Cardiac fibroblast (primary cell): ENCODE results near the gene FSTL5.

Experiments used
- DNase-seq, 2 donors: peaks; one replicate each; pipeline versions ENCODE4 v3.0.0 to v3.0.0-alpha.2; 2010; ENCODE audit warnings: low read depth in 2 of 2
- H3K4me3 ChIP-seq, 2 donors: replicated peaks in 1 of 2; 1 replicate in 1 of 2; 2 replicates in 1 of 2; pipeline ENCODE4 v1.5.1; 2011; ENCODE audit warnings: low read depth in 2 of 2, low read length in 2 of 2, mild to moderate bottlenecking in 2 of 2, moderate library complexity in 1 of 2
- TF ChIP-seq, protein P1 (sequence below): IDR thresholded peaks from one replicate; pipeline ENCODE4 v1.5.1; 2011; ENCODE audit warnings: low read depth, mild to moderate bottlenecking, low read length, inconsistent platforms

The FSTL5 gene

GRCh38 chr4:161906836-161907589 lies 256.8 kb downstream of the FSTL5 start:
- TF ChIP-seq, protein P1, sequence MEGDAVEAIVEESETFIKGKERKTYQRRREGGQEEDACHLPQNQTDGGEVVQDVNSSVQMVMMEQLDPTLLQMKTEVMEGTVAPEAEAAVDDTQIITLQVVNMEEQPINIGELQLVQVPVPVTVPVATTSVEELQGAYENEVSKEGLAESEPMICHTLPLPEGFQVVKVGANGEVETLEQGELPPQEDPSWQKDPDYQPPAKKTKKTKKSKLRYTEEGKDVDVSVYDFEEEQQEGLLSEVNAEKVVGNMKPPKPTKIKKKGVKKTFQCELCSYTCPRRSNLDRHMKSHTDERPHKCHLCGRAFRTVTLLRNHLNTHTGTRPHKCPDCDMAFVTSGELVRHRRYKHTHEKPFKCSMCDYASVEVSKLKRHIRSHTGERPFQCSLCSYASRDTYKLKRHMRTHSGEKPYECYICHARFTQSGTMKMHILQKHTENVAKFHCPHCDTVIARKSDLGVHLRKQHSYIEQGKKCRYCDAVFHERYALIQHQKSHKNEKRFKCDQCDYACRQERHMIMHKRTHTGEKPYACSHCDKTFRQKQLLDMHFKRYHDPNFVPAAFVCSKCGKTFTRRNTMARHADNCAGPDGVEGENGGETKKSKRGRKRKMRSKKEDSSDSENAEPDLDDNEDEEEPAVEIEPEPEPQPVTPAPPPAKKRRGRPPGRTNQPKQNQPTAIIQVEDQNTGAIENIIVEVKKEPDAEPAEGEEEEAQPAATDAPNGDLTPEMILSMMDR: no peak

GRCh38 chr4:161900110-161900509 lies 263.7 kb downstream of the FSTL5 start:
- no peak overlapping the region for H3K4me3 ChIP-seq
- no peak for DNase-seq
- TF ChIP-seq, protein P1: no peak

More at GRCh38 chr4:161906836-161907589, 256.8 kb downstream of the FSTL5 start:
- DNase-seq: no peak
- no peak overlapping the region for H3K4me3 ChIP-seq

GRCh38 chr4:161894493-161895167 lies 269.2 kb downstream of the FSTL5 start:
- H3K4me3 ChIP-seq: no peak overlapping the region
- TF ChIP-seq, protein P1: no peak
- DNase-seq: no peak

- no peak for DNase-seq
- TF ChIP-seq, protein P1: no peak
- no peak overlapping the region for H3K4me3 ChIP-seq
Measured at GRCh38 chr4:161894014-161894413, 269.8 kb downstream of the FSTL5 start.

DNA sequence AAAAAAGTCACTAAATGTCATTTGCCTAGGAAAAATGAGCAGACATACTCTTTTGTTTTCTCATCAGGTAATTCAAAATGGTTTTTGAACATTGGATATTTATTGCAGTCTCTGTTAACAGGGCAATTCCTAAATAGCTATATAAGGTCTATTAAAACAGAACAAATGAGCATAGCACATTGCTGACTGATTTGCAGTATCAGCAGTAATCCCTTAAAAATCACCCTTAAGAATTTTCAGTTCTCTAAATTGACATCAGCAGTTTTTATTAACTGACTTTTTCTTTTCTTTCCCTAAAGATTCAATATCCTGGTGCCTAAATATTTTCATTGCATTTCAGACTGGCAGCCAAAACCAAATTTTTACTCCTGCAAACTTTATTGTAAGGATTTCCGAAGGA lies 270.2 kb downstream of the FSTL5 start:
- TF ChIP-seq, protein P1: no peak

DNA sequence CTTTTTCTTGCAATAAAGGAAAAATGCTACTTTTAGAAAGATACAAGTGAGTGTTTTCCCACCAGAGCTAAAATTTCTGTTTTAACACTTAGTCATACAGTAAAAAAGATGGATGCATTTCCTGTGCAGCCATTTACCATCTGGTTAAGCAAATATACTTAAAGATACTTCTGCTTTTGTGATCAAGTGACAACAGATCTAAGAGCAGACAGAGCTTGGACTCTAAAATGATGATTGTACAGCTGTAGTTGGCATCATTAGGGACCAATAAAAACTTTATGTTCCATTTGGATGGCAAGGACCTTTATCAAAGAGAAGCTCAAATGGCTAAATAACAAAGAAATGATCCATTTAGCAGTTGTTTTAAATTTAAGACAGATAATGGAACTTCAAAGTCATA lies 270.8 kb downstream of the FSTL5 start:
- no peak overlapping the region for H3K4me3 ChIP-seq
- TF ChIP-seq, protein P1: no peak
- DNase-seq: no peak

More for the DNA sequence above, 270.2 kb downstream of the FSTL5 start:
- no peak overlapping the region for H3K4me3 ChIP-seq
- DNase-seq: no peak
